Osteocyte (in vitro differentiated cells): ENCODE data around the gene ORM2. TPM values are rescaled to one million over a fixed set of nuclear protein-coding genes. Genes with fewer than 3 reads are reported as not detected.

Experiments used
- DNase-seq: peaks from one replicate; pipeline ENCODE4 v3.0.0; 2021; ENCODE audit warnings: mixed read lengths; ENCODE audit not compliant: unreplicated experiment; ENCODE audit errors: extremely low spot score
- H3K27ac Mint-ChIP-seq: one replicate; pipeline ENCODE4 v1.8.0; 2021; ENCODE audit warnings: mild to moderate bottlenecking, mixed read lengths; ENCODE audit not compliant: unreplicated experiment
- H3K27me3 Mint-ChIP-seq: one replicate; pipeline ENCODE4 v1.8.0; 2021; ENCODE audit warnings: mixed read lengths; ENCODE audit not compliant: unreplicated experiment
- H3K36me3 Mint-ChIP-seq: one replicate; pipeline ENCODE4 v1.8.0; 2021; ENCODE audit warnings: mixed read lengths; ENCODE audit not compliant: unreplicated experiment
- H3K4me1 Mint-ChIP-seq: one replicate; pipeline ENCODE4 v1.8.0; 2021; ENCODE audit warnings: mixed read lengths; ENCODE audit not compliant: unreplicated experiment
- H3K4me3 Mint-ChIP-seq: one replicate; pipeline ENCODE4 v1.8.0; 2021; ENCODE audit warnings: mild to moderate bottlenecking, moderate library complexity, mixed read lengths; ENCODE audit not compliant: unreplicated experiment
- H3K9me3 Mint-ChIP-seq: one replicate; pipeline ENCODE4 v1.8.0; 2021; ENCODE audit warnings: mixed read lengths; ENCODE audit not compliant: unreplicated experiment
- total RNA-seq: library from RNA; stranded (reverse); gene quantifications from 2 replicates; pipeline ENCODE4 v1.2.1, GENCODE V29; 2021
- TF ChIP-seq, protein P1 (sequence below): fragments of 200-600 bp; sonication (generic); IDR thresholded peaks from 2 replicates; pipeline ENCODE4 v1.5.0; 2021; ENCODE audit warnings: antibody characterized with exemption, mild to moderate bottlenecking, moderate library complexity

Gene ORM2
- total RNA-seq, 1 donor from 2014 or later, result not detected

DNA sequence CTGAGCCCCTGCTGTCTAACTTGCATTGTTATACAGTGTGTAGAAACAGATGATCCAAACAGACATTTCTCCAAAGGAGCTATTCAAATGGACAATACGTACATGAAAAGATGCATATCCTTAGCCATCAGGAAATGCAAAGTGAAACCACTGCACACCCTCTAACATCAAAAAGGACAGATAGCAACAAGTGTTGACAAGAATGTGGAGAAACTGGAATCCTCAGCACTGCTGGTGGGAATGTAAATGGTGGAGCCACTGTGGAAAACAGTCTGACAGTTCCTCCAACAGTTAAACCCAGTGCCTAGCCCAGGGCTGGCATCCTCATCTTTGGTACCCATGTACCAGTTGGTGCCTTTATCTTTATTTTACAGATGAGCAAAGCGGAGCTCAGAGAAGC is 8.5 kb downstream of the ORM2 start:
- TF ChIP-seq, protein P1, sequence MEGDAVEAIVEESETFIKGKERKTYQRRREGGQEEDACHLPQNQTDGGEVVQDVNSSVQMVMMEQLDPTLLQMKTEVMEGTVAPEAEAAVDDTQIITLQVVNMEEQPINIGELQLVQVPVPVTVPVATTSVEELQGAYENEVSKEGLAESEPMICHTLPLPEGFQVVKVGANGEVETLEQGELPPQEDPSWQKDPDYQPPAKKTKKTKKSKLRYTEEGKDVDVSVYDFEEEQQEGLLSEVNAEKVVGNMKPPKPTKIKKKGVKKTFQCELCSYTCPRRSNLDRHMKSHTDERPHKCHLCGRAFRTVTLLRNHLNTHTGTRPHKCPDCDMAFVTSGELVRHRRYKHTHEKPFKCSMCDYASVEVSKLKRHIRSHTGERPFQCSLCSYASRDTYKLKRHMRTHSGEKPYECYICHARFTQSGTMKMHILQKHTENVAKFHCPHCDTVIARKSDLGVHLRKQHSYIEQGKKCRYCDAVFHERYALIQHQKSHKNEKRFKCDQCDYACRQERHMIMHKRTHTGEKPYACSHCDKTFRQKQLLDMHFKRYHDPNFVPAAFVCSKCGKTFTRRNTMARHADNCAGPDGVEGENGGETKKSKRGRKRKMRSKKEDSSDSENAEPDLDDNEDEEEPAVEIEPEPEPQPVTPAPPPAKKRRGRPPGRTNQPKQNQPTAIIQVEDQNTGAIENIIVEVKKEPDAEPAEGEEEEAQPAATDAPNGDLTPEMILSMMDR, result no peak
- peaks cover 44% of the 10 kb centered on the region for H3K36me3 Mint-ChIP-seq
- H3K27me3 Mint-ChIP-seq, result no peaks in the 10 kb centered on the region
- H3K4me3 Mint-ChIP-seq, result no peak overlapping the region
- no peak overlapping the region for H3K27ac Mint-ChIP-seq
- no peaks in the 10 kb centered on the region for H3K4me1 Mint-ChIP-seq
- no peak for DNase-seq
- no peaks in the 10 kb centered on the region for H3K9me3 Mint-ChIP-seq

DNA sequence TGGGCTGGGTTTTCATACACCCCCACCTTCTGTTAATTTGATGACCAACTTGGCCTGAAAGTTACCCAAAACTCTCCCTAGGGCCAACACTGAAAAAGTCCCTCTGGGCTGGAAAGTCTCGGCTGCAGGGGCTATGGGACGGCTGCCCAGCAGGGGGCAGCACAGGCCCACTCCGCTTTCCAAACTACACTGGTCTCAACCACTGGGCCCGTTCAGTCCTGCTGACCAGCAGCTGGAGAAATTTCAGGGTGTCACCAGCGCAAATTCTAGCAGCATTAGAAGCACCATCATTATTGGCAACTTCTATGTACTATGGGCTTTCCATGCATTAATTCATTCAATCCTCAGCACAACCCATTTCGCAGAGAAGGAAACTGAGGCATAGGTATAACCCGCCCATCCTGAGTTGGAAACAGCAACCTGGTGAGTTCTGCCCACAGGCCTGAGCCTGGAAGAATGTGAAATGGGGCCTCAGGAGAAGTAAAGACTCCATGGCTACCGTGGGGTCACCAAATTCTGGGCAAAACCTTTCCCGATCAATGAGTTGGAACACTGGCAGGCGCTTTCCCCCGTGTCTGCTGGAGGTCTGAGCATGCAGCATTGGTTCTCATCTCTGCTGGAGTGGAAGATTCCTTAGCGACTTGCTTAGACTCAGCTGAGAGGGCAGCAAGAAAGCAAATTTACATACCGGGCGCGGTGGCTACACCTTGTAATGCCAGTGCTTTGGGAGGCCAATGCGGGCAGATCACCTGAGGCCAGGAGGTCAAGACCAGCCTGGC is 9.7 kb downstream of the ORM2 start:
- H3K27me3 Mint-ChIP-seq, result no peaks in the 10 kb centered on the region
- H3K4me3 Mint-ChIP-seq, result no peak overlapping the region
- H3K4me1 Mint-ChIP-seq, result no peaks in the 10 kb centered on the region
- H3K27ac Mint-ChIP-seq, result no peak overlapping the region
- TF ChIP-seq, protein P1, result peak; percentile 73
- peaks cover 51% of the 10 kb centered on the region for H3K36me3 Mint-ChIP-seq
- no peak for DNase-seq
- no peaks in the 10 kb centered on the region for H3K9me3 Mint-ChIP-seq

DNA sequence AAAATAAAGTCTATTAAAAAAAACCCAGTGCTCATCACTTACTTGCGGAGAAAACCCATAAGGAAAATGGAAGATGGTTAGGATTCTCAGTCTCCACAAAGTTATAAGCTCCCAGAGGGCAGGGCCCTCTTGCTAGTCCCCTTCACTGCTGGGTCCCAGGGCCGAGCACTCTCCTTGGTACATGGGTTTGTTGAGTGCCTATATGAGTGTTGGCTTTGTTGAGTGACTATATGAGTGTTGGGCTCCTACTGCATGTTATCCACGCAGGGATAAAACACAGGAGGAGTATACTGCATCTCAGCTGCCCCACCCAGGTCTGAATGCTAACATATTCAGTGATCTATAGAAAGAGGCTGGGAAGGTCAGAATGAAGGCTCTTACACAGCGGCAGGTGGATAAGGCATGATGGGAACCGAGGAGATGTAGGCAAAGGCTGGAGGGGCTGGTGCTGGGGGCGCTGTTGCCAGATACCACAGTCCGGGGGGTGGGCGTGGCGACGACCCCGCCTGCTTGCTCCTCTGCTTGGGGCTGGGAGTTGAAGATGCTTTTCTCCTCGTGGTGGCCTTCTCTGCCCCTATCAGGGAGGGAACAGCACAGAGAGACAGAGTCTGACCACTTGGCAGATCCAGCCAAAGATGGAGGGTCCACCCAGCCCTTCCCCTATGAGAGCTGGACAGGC is 11.6 kb downstream of the ORM2 start:
- H3K9me3 Mint-ChIP-seq, result no peaks in the 10 kb centered on the region
- TF ChIP-seq, protein P1, result no peak
- H3K27me3 Mint-ChIP-seq, result no peaks in the 10 kb centered on the region
- H3K4me3 Mint-ChIP-seq, result no peak overlapping the region
- no peak for DNase-seq
- no peaks in the 10 kb centered on the region for H3K4me1 Mint-ChIP-seq
- peaks cover 59% of the 10 kb centered on the region for H3K36me3 Mint-ChIP-seq
- no peak overlapping the region for H3K27ac Mint-ChIP-seq

DNA sequence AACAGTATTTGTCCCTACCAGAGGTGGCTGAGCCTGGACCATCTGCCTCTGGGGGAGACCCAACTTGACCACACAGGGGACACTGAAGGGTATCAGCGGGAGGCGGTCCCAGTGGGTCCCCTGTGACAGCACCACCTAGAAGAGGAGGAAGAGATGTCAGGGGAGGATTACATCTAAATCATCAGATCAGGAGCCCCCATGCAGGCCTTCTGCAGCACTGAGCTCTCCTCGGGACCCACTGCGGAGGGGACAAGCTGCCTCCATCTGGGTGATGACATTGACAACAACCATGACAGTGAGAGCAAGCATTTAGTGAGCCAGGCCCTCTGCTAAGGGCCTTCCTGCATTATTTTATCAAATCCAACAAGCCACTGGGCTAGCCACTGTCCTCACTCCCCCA is 12.3 kb downstream of the ORM2 start:
- Mint-ChIP-seq H3K4me1 (no peaks in the 10 kb centered on the region), H3K27me3 (no peaks in the 10 kb centered on the region), H3K4me3 (no peak overlapping the region), H3K9me3 (no peaks in the 10 kb centered on the region), H3K36me3 (peaks cover 58% of the 10 kb centered on the region), H3K27ac (no peak overlapping the region)
- DNase-seq, result no peak
- TF ChIP-seq, protein P1, result no peak

DNA sequence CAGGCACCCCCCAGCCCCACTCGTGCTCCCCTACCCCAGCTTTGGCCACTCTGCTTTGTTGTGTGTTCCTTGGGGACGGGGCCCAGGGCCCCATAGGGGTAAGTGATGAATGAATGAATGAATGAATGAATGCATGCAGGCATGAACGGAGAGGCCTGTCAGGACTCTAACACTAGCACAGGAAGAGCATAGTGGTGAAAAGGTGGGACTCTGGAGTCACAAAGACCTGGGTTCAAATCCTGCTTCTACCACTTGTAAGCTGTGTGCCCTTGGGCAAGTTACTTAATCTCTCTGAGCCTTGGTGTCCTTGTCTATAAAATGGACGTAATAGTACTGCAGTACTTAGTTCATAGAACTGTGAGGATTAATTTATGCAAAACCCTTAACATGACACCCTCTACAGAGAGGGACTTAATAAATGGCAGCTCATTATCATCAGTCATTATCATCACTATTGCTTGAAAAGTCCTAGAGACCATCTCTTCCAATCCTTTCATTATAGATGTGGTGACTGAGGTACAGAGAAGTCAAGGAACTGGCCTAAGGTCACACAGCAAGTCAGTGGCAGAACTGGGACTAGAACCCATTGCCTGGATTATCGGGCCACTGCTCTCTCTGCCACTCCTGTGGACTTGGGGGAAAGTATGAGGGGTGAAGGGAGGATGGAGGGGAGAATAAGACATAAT is 13.2 kb downstream of the ORM2 start:
- no peak for DNase-seq
- TF ChIP-seq, protein P1, result no peak
- no peaks in the 10 kb centered on the region for H3K4me1 Mint-ChIP-seq
- peaks cover 58% of the 10 kb centered on the region for H3K36me3 Mint-ChIP-seq
- H3K27ac Mint-ChIP-seq, result no peak overlapping the region
- H3K27me3 Mint-ChIP-seq, result no peaks in the 10 kb centered on the region
- H3K4me3 Mint-ChIP-seq, result no peak overlapping the region
- no peaks in the 10 kb centered on the region for H3K9me3 Mint-ChIP-seq
